GM21526 (cell line): ENCODE results near the gene EEF2K.

ENCODE experiments used
- ATAC-seq: cut with Tn5 transposase; IDR thresholded peaks from one replicate; pipeline ENCODE4 v1.9.1; 2021; ENCODE audit warnings: moderate library complexity; ENCODE audit not compliant: unreplicated experiment, low FRiP score

EEF2K gene

DNA sequence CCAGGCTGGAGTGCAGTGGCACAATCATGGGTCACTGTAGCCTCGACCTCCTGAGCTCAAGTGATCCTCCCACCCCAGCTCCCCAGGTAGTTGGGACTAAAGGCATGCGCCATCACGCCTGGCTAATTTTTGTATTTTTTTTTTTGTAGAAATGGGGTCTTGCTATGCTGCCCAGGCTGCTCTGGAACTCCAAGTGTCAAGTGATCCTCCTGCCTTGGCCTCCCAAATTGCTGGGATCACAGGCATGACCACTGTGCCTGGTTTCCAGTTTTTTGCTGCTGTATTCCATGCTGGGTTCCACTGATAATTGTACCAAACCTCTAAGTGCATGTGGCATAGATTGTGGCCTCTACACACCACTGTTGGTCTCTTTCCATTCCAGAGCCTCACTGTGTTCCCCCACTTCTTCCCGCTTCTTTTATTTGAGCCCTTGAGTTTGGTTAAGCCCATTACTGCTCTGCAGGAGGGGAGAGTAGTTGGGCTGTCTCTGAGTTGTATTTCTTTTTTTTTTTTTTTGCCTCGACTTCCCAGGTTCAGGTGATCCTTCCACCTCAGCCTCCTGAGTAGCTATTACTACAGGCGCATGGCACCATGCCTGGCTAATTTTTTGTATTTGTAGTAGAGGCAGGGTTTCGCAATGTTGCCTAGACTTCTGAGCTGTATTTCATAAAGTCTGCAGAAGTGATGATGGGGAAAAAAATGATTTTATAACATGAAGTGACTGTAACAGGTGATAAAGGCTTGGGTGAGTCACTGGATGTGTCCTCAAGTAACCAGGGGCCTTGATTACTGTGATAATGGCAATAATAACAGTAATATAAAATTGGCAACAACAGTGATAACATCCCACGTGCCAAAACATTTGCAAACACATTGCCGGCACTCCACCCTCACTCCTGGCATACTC lies 30.0 kb downstream of the EEF2K start:
- ATAC-seq, result no peak

DNA sequence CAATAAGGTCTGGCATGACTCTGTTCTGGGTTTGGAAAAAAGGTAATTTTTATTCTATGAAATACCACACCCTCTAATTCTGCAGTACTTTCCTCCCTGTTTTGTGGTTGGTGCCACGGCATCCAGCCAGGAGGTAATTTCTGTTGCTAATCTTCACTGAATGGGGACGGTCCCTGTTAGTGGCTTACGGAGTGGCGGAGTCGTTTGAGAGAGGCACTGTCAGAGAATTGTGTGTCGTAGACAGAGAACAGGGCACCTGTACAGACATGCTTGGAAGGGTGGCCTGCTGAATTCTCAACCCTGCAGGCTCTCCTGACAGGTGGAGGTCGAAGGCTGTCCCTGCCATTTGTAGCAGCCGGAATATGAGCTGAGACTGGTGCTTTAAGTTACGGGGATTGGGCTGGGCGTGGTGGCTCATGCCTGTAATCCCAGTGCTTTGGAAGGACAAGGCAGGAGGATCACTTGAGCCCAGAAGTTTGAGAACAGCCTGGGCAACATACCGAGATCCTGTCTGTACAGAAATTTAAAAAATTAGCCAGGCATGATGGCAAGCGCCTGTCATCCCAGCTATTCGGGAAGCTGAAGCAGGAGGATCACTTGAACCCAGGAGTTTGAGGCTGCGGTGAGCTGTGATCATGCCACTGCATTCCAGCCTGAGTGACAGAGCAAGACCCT lies 33.2 kb downstream of the EEF2K start:
- ATAC-seq, result no peak

DNA sequence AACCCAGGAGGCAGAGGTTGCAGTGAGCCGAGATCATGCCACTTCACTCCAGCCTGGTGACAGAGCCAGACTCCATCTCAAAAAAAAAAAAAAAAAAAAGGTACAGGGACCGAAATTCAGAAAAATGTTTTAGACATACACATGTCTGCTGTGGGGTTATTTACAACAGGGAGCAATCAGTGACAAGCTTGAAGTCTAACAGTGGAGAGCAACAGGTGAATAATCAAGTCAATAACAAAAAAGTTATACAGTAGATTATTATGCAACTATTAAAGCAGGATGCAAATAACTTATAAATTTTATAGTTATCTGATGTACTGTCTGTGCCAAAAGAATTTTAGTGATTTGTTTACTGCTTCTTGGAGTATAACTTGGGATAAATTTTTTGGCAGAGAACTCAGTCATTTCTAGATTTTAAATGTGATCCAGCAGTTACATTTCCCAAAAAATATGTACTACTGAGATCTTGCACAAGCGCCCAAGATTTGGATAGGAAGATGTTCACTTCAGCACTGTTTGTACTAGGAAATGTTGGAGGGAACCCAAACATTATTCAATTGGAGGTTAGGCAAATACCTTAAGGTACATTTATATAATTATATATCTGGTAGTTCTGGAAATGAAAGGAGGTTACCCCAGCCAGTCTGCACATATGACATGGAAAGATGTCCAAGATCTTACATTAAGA lies 34.1 kb downstream of the EEF2K start:
- ATAC-seq, result no peak

DNA sequence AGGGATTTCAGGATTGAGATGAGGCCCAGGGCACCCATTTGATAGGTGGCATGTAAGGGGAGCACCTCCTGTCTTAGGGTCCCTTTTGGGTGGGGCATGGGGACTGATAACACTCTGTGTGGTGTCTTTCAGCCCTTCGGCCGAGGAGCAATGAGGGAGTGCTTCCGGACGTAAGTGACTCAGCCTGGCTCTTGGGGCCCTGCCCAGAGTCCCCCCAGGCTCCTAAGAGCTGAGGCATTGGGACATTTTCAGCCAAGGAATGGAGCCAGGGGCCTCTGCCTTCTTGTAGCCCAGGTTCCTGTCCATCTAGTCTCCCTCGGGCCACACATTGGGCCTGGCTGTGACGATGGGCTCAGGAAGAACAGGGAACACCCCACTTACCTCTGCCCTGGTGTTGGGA lies 44.4 kb downstream of the EEF2K start:
- no peak for ATAC-seq

DNA sequence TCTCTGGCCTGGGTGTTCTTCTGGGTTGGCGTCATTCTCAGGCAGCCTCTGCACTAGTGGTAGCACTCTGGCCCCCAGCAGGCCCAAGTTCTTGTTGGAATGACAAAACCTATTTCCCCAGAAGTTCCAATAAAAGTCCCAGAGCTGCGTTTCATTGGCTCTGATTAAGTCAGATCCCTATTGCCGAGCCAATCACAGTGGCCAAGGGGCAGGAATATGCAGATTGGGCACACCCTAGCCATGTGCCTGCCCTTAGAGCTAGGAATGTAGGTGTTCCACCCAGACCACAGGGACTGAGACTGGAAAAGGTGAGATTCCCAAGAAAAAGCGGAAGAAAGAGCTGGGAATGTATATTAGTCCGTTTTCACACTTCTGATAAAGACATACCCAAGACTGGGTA lies 46.2 kb downstream of the EEF2K start:
- ATAC-seq, result no peak

DNA sequence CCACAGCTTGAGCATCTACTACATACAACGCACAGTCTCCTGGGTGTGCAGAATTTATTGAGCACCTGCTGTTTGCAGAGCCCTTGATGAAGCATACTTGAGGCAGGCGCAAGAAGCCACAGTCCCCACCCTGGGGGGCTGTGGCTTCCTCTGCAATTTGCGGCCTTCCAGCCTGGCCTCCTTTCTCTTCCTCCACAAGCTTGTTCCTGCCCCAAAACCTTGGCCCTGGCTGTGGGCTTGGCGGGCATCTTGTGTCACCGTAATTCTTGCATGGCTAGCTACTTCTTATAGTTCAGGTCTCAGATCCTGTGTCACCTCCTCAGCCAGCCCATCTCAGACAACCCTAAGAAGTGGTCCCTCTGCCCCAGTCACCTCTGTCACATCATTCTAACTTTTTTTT lies 47.2 kb downstream of the EEF2K start:
- no peak for ATAC-seq

DNA sequence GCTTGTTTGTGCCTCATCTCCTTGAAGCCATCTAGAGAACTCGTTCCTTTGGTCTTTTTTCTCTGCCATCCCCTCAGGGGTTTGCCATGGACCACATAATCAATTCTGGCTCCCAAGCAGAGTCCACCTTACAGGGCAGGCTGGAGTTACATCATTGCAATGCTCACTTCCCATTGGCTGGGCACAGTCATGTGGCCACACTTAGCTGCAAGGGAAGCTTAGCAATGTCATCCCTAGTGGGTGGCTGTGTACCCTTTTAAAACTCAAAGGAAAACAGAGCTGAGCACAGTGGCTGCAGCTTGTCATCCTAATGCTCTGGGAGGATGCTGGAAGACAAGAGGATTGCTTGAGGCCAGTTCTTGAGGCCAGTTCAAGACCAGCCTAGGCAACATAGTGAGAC lies 49.3 kb downstream of the EEF2K start:
- no peak for ATAC-seq

DNA sequence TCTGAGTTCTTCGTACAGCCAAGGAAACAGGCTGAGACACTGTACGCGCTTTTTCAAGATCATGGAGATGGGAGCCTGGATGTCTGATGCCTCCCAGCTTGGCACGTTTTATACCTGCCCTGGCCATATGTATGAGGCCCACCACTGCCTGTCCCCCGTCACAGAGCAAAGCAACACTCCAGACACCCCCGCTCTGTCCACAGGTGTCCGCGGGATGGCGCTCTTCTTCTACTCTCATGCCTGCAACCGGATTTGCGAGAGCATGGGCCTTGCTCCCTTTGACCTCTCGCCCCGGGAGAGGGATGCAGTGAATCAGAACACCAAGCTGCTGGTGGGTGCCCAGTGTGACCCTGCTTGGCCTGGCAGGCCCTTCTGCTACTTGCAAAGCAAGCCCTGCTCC lies 51.4 kb downstream of the EEF2K start:
- ATAC-seq, result no peak

DNA sequence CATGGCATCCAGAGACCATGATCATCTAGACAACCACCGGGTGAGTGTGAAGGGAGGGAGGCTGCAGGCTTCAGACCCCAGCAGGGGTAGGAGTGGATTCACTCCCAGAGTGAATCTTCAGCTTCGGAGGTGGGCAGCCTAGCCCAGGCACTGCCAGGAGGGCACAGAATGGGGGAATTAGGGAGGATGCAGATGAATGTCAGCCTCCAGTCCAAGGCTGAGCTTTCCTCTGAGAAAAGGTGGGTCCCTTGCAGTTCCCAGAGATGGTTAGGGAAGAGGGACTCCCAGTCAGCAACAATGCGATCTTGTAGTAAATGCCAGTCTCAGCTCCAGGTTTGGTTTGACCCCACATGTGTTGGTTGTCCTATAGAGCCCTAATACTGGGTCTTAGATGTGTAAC lies 54.4 kb downstream of the EEF2K start:
- no peak for ATAC-seq

DNA sequence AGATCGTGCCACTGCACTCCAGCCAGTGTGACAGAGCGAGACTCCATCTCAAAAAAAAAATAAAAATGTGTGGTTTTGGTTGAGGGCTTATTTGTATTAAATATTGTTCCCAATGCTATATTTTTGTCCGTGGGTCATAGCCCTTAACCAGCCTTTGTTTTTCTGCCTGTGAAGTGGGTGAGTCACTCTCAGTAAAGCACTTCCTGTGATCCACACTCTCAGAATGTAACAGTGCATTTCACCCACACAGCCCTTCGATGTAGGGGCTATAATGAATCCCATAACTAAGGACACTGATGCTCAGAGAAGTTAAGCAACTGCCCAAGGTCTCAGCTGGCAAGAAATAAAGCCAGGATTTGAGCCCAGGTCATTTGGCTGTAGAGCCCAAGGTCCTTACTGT lies 56.4 kb downstream of the EEF2K start:
- no peak for ATAC-seq

DNA sequence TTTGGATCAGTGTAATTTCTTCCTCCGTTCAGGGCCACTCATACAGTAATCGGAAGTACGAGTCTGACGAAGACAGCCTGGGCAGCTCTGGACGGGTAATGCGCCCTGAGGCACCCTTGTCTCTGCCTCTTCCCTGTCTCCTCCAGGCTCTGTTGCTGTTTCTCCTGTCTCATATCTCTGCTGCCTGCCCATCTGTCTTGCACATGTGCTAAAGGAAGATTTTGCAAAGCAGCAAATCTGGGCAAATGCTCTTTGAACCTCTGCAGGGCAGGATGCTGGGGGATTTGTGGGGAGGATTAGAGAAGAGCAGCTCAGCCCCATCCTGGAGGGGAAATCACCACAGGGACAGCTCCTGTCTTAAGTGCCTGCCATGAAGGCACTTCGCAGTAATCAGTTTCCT lies 58.7 kb downstream of the EEF2K start:
- ATAC-seq, result no peak

DNA sequence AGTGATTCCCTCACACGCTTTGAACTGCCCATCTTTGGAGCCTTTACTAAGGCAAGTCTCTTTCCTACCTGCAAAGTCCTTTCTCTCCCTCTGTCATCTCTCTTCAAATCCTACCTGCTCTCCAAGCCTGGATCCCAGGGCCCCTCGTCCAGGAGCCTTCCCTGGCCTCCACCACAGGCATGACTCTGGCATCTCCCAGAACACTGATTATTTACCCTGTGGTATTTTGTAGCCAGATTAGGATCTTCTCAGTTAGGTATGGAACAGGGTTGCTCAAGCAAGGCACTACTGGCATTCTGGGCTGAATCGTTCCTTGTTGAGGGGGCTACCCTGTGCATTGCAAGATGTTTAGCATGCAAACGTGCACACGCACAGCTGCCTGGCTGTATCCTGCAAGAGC lies 59.3 kb downstream of the EEF2K start:
- ATAC-seq, result no peak

DNA sequence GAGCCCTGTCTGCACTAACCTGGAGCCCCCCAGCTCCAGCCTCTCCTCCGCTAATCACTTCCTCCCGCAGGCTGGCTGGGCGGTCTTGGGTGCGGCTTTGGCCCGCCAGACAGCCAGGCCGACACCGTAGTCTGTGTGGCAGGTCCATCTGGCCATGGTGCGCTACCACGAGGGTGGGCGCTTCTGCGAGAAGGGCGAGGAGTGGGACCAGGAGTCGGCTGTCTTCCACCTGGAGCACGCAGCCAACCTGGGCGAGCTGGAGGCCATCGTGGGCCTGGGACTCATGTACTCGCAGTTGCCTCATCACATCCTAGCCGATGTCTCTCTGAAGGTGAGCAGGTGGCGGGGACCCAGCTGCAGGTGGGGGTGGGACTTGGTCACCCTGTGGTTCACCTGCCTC lies 60.5 kb downstream of the EEF2K start:
- ATAC-seq, result no peak

DNA sequence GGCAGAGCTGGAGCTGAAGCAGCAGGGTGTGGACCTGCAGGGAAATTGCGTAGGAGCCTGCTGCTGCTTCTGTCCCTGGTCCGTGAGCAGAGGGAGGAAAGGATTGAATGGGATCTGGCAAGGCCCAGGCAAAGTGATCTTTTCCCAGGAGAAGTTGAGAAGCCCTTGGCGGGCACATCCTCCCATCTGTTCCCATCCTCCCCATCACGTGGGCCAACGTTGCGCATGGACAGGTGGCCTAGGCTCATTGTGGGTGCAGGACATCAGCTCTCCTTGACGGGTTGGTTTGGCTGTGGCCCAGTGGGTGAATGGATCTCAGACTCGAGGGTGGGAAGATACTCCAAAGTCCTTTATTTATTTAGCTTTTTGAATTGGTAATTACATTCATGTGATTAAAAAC lies 61.7 kb downstream of the EEF2K start:
- ATAC-seq, result no peak

DNA sequence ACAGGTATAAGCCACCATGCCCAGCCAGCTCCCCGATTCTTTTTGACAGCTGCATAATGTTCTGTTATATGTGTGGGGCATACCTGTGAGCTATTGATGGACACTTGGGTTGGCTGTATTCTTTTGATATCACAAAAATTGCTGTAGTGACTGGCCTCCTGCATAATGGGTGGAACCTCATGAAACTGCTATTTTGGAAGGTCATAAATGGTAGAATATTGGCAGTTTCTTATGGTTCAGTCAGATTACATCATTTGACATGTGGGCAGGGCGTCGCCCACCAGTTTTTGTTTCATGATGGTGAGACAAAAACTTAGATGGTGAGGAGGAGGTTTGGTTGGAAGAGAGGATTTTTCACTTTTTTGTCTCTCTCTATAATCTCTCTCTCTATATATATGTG lies 64.4 kb downstream of the EEF2K start:
- ATAC-seq, result no peak

DNA sequence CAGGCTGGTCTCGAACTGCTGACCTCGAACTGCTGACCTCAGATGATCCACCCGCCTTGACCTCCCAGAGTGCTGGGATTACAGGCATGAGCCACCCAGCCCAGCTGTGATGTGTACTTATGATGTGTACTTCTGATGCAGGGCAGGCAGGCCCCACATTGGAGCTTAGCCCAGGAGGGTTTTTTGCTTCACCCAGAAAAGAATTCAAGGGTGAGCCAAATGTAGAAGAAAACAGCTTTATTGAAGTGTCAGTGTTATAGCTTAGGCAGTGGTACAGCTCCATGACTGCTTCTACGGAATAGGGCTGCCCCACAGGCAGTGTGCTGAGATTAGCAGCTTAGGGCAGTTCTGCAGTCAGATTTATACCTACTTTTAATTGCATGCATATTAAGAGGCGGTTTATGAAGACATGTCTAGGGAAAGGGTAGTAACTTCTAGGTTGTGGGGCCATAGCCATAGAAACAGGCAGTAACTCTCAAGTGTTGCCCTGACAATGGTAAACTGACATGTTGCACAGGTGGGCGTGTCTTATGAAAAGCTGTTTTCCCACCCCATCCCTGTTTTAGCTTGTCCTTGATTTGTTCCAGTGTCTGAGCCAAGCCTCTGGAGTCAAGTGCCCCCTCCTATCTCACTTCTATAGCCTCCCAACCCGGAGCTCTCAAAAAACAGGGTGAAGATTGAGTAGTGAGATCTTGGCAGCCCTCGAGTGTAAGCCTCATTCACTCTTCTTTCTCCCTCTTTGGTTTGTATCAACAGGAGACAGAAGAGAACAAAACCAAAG lies 67.0 kb downstream of the EEF2K start:
- ATAC-seq, result no peak

DNA sequence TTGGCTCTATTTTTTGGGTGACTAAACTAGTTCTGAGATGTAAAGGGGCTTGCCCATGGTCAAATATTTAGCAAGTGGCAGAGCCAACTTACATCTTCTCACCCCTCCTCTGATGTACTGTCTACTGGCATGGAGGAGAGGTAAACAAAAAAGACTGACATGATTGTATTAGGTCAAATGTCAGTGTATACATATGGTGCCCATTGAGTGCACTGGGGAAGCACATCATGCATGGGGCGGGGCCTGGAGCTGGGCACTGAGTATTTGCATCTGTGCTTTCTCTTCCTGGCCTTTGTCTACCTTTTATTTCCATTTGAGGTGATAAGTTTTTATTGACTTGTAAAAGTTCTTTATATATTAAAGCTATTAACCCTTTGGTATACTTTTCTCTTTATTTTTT lies 68.8 kb downstream of the EEF2K start:
- ATAC-seq, result no peak

DNA sequence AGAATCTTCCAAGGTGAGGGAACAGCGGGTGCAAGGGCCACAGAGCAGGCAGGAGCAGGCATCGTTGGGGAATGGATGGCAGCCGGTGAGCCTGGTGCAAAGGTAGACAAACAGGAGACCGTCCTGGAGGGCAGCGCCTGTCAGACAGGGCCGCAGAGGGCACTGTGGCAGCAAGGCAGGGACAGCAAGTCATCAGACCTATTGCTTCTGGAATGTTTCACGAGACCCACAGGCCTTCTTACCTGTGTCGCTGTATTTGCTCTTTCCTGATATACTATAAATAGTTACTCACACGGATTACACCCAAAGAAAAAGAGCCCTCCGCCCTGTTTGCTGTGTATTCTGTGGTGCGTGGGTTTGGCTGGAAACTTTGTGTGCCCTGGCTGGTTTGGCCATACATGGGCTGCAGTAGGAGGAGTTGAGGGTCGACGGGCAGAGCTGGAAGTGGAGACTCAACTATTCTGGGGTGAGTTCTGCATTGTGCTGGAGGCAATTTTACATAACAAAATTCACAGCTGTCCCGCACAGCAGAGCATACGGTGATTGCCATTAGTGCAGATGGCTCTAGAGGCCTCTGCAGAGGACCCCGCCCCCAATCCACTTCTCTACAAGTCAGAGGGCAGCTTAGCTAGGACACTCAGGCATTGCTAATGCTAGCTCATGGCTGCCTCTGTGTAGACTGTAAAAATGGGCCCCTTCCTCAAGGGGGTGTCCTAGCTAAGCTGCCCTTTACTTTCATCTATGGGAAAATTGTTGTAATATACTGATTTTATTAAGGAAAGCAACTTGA lies 72.6 kb downstream of the EEF2K start:
- ATAC-seq, result no peak

DNA sequence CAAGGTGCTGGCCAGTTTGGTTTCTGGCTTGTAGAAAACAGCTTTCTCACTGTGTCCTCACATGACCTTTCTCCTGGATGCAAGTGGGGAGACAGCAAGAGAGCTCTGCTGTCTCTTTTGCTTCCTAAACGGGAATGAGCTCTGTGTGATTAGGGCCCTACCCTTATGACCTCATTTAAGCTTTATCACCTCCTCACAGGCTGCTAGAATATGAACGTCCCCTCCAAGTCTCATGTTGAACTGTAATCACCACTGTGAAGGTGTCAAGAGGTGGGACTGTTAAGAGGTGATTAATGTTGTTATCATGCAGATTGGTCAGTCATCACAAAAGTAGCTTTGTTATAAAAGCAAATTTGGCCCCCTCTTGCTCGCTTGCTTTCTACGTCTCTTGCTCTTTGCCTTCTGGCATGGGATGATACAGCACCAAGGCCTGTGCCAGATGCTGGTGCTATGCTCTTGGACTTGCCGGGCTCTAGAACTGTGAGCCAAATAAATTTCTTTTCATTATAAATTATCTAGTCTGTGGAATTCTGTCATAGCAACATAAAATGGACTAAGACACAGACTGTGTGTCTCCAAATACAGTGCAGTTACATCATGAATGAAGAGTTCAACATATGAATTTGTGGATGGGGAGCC lies 76.3 kb downstream of the EEF2K start:
- no peak for ATAC-seq

DNA sequence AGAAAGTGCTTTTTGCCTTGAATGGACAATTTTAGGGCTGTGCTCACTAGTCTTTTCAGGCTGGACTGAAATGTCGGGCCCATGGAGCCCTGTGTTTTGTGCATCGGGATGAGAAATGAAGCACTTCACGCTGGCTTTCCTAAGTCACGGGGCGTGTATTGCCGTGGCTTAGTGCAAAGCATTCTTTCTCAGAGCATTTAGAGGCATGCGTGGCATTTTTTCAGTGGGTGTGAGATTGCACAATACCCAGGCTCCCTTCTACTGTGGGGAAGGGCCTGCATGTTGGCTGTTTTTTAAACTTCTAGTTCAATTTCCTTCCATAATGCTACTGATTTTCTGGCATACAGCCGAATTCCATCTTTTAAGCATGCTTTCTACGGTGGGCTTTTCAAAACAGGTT lies 78.6 kb downstream of the EEF2K start:
- ATAC-seq, result no peak
